ENCODE results near the gene ALDOB.

The ALDOB gene

DNA sequence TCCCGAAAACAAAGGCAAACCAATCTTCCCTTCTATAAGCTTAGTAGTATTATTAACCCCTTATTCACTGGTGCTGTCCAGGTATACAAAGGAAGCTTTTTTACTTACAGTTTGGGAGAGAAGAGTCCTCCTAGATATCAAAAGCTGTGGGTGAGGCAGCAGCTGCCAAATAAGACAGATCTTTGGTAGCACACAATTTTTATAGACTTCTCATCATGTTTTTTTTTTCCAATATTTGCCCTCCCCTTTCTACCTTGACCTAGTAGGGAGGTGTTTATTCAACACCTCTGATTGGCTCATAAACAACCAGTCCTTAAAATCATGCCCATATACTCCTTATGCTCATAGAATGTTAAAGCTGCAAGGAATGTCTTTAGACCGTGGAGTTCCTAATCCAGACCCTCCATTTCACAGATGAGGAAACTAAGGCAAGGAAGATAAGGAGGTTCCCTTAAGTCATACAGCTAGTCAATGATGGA, at the start of gene ALDOB:
TSS of gene ALDOB (minus strand) at position 174 of the 479 bp plus-strand sequence. CDS start 4,887 bp downstream, outside the sequence.
- DNase-seq: no peak

DNA sequence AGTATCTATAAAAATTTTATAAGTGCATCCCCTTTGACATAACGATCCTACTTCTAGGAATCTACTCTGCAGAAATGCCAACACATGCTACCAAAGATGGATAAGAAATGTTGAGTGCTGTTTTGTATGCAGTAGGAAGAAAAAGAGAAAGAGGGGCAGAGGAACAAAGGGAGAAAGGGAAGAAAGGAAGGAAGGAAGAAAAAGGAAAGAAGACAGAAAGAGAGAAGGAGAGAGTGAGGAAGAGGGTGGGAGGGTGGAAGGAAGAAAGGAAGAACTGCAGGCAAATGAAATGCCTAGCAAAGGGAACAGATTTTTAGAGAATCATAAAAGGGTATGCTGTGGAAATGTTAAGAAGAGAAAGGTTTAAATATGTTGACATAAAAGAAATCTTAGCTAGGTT, 48.5 kb upstream of the ALDOB start:
- no peak for DNase-seq

DNA sequence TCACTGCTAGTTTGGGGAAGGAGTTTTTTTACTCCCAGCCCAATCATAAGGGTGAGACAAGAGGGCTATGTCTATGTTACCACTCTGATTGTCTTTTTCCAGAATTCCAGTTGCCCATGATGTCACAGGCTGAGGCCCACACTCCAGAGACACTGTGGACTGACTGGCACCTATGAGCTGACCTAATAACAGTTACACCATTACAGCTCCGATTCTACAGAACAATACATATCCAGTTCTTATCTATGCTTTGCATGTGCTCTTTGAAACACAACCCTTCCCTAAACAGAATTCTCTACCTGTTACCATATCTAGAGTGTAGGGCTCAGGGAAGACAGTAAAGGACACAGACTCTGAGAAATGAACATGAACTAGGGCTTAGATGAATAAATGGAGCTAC, 45.7 kb upstream of the ALDOB start:
- DNase-seq: no peak

DNA sequence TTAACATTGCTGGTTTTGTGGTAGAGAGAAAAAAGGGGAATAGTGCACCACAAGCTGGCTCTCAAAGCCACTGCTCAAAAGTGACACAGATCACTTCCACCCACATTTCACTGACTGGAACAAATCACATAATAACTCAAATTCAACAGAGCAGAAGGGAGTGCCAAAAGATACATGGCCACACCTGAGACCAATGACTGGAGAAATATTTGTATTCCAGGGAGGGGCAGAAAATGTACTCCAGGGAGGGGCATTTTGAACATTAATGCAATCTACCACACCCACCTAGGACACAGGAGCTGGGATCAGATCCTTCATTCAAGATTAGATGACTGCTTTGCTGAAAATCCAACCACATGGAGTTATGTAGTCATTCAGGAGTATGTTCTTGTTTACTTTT, 44.8 kb upstream of the ALDOB start:
- no peak for DNase-seq

DNA sequence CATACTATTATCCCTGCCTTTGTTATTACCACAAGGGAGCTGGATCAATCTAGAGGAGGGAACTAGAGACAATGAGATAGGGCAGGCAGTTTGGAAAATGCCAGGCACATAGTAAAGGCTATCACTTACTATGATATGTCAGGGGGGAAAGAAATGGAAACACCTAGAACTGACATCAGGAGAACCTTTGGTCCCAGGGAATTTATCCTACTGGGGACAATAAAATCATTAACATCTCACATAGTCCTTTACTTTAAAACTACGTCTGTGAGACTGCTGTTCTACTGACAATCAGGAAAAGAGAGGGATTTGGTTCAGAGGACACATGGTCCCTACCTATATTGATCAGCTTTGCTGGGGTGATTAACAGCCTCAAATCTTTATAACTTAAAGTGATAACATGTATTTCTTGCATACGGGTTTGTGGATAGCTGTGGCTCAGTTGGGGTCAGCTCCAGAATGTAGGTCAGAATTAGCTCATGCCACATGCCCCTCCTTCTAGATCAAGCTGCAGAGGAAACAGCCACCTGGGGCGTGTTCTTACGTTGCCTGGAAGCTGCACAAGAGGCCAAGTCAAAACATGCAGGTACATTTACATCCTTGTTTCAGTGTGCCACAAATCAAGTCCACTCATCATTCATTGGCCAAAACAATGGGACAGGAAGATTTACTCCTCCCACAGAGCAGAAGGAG, 43.9 kb upstream of the ALDOB start:
- DNase-seq: no peak

DNA sequence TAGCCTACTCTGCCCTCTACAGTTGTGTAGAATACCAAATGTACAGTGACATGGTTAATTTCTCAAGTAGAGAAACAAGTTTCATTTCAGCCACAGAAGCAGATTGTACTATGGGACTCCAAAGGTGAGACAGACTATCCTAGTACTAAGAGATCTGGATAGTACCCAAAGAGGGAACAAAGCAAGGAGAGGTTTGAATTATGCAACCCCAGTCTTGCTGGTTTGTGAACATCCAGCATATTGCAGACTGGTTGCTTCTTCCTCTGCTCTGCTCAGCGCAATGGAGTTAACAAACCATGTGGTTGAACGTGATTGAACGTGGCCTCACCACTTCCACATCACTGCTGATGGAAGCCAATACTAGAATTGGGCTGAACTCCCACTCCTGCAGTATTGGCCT, 43.3 kb upstream of the ALDOB start:
- no peak for DNase-seq

DNA sequence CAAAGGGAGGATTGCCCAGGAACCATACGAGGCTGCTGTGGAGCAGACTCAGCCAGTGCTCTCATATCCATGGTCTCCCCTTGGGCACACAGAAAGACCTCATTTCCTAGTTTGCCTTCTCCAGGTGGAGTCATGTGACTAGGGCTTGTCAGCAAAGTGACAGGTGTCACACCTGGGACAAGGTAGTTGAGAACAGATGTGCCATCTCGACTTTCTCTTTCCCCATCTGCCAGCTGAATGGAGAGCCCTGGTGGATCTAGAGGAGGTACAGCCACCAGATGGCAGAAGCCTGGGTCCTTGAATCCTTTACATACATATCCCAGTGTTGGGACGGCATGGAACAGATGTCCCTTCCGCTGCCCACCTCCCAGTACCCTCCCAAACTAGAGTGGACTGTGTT, 42.9 kb upstream of the ALDOB start:
- DNase-seq: no peak

DNA sequence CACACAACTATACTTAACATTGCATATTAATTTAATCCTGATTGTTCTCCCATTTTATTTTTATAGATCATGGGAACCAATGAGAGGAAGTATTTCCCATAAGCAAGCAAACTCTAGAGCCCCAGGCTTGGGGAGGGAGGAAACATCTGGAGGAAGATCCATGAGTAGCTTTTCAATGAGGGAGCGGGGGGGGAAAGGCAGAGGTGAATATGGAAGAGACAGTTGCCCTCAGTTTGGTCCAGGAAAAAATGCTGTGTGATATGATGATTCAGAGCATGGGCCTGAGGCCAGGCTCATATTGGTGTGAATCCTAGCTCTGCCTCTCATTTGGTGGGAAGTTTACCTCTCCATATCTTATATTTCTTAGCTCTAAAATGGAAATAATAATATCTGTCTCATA, 42.2 kb upstream of the ALDOB start:
- no peak for DNase-seq

DNA sequence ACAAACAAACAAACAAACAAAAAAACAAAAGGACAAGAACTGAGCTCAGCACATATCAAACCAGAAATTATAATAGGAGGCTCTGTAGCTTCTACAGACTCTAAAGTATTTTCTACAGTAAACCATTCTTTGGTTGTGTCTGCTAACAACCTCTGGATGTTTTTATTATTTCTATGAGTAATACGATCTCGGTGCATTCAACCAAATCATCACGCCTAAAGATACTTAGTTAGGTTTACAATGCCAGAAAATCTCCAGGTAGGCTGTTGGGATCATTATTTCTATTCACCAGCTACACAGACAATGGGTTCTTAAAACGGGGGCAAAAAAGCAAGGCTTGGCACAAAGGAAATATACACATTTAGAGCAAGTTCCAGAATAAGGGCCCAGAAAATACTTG, 41.6 kb upstream of the ALDOB start:
- no peak for DNase-seq

DNA sequence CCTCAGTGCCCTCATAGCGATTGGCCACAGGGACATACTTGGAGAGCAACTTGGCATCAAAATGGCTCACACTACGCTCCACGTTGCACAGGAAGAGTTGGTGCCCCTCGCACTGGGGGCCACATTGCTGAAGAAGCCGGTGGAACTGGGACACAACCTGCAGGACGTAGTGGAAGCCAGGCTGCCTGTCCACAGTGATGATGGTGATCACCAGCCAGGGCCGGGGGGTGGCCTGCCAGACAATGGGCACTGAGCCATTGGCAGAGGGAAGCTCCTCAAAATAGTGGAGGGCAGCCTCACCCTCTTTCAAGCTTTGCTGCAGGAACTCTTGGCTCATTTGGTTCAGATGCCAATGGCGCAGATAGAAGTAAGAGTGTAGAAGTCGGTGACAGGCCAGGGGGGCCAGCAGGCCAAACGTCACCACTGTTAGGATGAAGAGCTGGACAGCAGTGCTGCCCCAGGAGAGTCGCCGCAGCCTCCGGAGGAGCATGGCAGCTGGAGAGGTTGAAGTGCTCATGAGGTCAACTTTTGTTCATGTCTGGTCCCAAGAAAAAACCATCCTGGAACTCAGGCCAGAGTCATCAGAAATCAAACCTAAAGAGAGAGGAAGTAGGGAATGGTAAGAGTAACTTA, 41.1 kb upstream of the ALDOB start:
- no peak for DNase-seq

DNA sequence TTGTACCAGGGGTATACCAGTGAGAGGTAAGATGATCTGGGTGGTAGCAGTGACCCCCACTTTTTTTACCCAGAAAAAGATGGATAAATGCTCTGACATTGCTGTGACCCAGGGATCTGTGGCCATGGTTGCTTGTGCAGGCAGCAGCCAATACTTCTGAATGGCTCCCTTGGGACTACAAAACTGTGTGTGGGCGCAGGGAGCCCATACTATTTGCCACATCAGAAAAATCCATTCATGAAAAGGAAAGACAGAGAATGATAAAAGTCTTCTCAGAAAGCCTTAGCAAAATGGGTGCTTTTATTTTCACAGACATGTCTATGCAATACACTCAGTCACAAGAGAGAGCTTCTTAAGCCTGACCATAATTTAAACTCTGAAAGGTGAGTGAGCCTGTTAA, 37.3 kb upstream of the ALDOB start:
- no peak for DNase-seq

DNA sequence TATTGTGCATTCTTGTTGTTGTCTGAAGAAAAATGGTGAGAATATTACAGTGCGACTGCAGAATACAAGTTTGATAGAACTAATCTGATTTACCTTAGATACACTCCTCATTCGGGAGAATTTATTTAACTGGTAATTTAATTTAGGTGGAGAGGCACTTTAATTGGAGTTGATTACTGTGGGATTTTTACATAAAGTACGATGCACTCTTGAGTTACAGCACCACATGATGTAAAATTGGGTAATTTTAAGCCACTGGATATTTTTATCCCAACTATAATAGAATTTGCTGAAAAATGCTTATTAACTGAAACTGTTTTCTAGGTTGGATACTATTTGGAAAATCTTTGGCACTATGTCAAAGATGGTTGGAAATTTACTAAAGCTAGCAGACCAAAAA, 35.4 kb upstream of the ALDOB start:
- no peak for DNase-seq

DNA sequence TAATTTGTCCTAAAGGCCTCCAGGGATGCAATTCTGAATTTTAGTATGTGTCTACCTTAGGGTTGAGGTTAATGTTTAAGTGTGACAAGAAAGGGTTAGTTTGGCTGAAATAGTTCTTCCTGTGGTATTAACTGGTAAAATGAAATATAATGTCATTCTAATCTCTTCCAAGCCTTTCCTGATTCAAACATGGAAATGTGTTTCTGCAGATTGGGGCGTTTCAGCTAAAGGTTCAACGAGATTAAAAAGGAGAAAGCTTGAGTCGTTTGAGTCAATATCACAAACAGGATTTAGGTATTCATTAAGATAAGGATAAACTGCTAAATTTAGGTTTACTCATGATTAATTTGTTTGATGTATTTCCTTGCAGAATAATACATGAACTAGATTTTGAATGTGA, 34.4 kb upstream of the ALDOB start:
- DNase-seq: no peak

DNA sequence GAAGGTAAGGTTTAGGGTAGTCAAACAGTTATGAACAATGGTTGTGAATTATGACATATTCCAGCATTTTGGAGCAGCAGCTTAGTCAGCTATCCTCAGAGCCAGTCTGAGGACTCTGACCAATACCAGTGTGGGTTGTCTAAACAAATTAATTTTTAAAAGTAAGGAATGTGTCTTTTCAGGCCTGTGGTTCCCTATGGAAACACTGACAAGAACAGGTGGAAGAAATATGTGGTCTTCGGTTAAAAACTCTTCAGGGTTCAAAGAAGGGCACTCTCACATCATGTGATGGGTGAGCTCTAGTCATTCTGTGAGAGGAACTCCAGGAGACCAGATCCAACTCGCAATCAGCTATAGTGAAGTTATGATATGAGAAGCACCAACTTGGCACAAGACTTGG, 33.5 kb upstream of the ALDOB start:
- no peak for DNase-seq

DNA sequence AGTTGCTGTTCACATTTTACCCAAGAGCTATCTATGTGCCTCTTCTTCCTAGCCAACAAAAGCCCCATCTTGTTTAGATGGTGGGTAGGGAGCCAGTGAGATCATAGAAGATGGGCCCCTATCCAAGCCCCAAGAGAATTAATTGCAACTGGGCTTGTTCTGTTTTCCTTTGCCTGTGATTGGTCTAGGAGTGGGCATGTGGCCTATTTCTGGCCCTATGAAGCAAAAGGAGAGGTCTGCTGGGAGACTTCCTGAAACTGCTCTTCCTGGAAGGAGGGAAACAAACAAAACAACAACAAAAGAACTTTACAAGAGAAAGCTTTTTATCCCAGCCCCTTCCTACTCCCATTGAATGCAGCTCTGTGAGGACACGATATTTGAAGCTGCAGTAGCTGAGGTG, 32.5 kb upstream of the ALDOB start:
- DNase-seq: no peak

DNA sequence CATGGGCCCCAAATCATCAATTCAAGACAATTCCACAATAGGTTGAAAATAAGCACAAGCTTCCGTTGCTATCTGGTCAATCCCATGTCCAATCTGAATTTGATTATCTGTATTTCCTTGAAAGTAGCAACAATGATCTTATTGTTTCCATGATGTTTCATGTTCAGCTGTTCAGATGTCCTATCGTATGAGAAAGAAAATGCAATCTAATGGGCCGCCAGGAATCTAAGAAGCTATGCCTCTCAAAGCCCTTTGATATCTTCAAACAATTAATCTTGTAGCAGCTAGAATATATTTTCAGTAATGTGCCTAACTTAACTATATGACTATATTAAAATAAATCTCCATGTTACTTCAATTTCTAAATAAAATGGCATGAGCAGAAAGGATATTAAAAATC, 32.1 kb upstream of the ALDOB start:
- no peak for DNase-seq

DNA sequence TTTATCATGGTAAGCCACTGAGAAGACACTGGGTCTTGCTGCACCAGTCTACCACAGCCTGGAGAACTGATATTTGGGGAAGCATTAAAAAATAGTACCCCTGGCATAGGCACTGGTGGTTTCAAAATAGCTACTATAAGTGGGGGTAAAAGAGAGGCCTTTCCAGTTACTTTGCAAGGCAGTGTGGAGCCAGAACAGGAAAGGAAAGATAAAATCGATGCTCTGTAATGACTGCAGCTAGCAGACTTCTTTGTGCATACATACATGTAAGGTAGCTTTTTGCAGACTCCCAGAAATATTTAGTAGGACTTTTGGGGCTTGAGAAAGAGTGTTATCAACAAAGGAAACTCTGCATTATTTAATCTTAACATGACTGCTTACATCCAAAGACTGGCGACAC, 31.3 kb upstream of the ALDOB start:
- DNase-seq: no peak

DNA sequence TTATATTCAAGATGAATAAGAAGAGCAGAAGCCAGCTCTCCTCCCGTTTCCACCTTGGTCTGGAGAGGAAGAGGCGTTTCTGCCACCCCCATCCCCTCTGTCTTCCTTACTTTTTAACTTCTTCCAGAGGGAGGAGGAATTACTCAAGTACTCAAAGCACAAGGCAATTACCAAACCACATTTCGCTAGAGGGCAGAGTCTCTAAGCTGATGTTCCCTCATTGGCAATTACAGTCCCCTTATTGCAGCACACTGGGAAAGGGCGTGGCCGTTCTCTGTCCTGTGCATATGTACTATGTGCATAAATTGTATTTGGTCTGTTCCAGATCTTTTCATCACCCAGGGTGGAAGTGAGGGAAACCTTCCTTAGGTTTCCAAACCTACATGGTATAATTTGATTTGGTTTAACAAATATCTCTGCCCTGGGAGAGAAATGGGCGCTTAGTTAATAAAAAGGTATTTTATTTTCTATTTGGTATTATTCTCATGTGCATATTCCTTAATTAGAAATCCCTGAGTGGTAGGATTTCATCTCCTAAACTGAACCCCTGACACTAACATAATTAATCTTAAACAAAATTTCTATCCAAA, 29.8 kb upstream of the ALDOB start:
- no peak for DNase-seq

DNA sequence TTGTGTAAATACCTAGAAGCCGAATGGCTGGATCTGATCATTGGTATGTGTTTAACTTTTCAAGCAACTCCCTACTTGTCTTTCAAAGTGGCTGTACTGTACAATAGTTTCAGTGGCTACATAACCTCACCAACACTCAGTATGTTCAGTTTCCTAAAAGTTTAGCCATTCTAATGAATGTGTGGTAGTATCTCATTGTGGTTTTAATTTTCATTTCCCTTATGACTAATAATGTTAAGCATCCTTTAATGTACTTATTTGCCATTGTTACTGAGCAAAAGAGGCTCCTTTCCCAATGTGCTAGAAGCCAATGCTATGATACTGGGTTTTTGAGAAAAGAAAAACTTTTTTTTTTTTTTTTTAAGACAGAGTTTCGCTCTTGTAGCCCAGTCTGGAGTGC, 27.8 kb upstream of the ALDOB start:
- no peak for DNase-seq

DNA sequence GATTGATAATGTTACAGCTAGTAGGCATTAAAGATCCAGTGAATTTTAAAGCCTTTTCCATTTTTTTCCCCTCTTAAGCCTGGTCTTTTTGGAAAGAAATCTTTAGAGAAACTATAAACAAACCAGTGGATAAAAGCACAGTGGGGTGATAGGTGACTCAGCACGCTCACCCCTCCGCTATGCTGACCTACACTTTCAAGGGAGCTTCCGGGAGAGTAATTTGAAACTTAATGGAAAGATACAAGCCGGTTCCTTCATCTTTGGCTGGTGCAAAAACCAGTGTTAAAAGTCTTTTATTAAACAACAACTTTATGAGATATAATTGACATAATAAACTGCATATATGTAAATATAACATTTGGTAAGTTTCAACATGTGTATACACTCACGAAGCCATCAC, 27.0 kb upstream of the ALDOB start:
- DNase-seq: no peak

DNA sequence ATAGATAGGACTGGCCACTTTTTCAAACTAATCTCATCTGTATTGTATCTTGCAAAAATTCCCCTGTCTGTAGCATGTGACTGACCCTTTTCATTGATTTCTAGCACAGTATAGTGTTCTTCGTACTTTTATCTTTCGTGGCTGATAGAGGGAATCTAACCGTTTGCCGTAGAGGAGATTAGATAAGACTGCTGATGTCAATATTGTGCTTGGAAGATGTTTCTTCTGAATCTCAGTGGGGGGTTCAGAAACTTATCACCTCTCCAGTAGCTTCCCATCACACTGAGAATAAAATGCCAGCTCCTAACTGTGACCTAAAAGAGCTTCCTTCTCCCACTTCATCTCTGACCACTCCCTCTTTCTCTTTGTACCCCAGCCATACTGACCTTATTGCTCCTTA, 25.4 kb upstream of the ALDOB start:
- DNase-seq: no peak

DNA sequence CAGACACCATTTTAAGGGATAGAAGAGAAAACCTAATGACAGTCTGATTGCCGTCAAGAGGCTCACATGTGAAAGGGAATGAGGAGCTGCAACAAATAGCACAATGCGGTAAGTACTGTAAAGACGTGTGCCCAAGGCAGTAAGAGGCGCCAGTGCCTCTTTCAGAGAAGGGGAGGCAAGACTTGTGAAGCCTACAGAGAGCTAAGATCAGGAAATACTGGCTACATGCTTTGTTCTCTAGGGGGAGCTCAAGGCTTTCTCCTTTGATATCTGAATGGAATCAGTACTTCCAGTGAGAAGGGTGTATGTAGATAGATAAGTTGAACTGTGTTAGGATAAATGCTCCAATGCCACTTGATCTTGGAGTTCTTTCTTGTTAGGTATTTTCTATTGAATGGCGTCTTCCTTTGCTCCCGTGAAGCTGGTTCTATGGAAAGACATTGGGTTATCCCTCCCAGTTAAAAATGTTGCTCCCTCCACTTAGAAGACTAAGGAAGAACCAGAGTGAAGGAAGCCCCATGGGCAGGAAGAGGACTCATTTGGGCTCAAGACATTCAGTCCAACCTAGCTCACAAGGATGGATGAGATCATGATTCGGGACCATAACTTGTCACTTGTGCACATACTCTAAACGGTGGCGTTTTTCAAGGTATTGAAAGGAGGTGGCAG, 23.5 kb upstream of the ALDOB start:
- peak; percentile 57 for DNase-seq

DNA sequence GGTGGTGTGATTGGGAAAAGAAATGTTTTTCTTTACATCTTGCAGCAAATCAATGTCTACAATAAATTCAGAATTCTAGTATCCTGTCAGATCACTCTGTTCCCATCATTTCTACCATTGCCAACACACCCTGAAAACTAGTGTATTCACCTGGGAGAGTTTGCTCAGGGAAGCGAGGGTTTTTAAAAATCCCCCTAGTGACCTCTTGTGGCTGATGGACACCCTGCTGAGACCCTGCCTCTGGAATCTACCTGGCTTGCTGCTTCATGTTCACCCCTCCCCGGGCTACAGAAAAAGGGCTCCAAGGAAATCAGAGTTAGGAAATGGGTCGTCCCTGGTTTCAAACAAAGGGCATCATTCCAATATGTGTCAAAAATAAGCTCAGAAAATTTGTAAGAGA, 21.4 kb upstream of the ALDOB start:
- no peak for DNase-seq

DNA sequence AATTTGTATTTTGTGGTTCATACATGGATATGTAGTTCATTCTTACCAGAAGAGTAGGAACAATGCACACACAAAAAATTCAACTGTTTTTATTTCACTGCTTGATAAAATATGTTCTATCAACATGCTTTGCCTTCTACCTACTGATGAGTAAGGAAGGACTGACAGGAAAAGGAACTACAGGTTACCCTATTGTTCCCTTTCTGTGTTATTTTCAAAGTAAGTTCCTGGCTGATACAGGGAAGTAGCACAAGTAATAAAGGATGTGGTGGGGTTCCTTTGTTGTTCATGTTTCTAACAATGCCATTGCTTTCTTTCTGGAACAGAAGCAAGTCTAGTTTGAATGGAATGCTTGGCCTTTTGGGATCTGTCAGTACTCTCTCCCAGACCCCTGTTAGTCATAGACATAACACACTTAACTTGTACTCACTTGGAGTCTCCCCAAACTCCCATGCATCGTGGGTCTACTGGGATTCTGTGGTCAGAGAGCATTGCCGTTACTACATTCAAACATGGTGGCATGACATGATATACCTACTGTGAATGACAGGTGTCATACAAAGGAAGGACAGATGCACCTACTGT, 20.2 kb upstream of the ALDOB start:
- DNase-seq: no peak

Measured in GDM1 (cell line).